Loucy (cell line): ENCODE measurements around the gene BARX2.

ENCODE experiments used
- EZH2phosphoT487 ChIP-seq: fragments of 200-600 bp; IDR thresholded peaks from 2 replicates; pipeline ENCODE4 v1.6.1; 2018; ENCODE audit warnings: antibody characterized with exemption, mild to moderate bottlenecking, moderate library complexity, borderline replicate concordance
- TF ChIP-seq, protein P1 (sequence below): fragments of 200-600 bp; sonication (generic); conservative IDR thresholded peaks from 2 replicates; pipeline ENCODE4 v1.5.1; 2014; ENCODE audit warnings: mild to moderate bottlenecking, antibody characterized with exemption, low read length

DNA sequence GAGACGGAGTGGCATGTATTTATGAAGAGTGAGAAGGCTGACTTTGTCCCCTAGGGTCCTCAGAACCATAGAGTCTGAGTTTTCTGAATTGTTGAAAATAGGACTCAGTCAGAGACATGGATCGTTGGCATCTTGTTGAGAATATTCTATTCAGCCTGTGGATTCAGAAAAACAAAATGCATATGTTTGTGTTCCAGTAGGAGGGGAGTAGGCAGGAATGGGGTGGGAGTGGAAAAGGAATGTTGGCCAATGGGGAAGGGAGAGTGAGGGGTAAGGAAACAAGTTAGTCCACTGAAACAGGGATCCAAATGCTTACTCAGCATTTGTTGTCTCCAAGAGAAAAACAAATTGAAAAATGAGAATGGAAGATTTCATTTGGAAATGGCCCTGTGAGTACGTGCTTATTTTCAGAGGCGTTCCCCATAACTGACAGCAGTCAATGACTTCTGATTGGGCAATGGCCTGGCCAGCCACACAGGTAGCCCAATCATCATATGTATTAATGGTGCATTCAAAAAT is 14.7 kb downstream of the BARX2 start:
- TF ChIP-seq, protein P1, sequence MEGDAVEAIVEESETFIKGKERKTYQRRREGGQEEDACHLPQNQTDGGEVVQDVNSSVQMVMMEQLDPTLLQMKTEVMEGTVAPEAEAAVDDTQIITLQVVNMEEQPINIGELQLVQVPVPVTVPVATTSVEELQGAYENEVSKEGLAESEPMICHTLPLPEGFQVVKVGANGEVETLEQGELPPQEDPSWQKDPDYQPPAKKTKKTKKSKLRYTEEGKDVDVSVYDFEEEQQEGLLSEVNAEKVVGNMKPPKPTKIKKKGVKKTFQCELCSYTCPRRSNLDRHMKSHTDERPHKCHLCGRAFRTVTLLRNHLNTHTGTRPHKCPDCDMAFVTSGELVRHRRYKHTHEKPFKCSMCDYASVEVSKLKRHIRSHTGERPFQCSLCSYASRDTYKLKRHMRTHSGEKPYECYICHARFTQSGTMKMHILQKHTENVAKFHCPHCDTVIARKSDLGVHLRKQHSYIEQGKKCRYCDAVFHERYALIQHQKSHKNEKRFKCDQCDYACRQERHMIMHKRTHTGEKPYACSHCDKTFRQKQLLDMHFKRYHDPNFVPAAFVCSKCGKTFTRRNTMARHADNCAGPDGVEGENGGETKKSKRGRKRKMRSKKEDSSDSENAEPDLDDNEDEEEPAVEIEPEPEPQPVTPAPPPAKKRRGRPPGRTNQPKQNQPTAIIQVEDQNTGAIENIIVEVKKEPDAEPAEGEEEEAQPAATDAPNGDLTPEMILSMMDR = no peak
- no peak for TF ChIP-seq EZH2phosphoT487
